Adrenal gland (tissue), 5 donors: ENCODE results near the gene RUFY4.

Experiments
- CTCF ChIP-seq, 6 experiments: fragments of 450-650 bp in 4 of 6; fragments of 200-600 bp in 2 of 6; sonication (generic) in 1 of 6; IDR thresholded peaks; 1 replicate in 5 of 6; 2 replicates in 1 of 6; pipeline versions ENCODE4 v1.5.1 to v1.8.0; 2016 to 2021; ENCODE audit warnings: antibody characterized with exemption in 6 of 6, mild to moderate bottlenecking in 2 of 6, moderate library complexity in 1 of 6
- POLR2A ChIP-seq, 2 donors: fragments of 450-650 bp; IDR thresholded peaks; one replicate each; pipeline ENCODE4 v1.6.1; 2017; ENCODE audit warnings: antibody characterized with exemption in 2 of 2, mild to moderate bottlenecking in 2 of 2, moderate library complexity in 1 of 2
- donor health status: DM: no; HTN: no; CAD: no.

DNA sequence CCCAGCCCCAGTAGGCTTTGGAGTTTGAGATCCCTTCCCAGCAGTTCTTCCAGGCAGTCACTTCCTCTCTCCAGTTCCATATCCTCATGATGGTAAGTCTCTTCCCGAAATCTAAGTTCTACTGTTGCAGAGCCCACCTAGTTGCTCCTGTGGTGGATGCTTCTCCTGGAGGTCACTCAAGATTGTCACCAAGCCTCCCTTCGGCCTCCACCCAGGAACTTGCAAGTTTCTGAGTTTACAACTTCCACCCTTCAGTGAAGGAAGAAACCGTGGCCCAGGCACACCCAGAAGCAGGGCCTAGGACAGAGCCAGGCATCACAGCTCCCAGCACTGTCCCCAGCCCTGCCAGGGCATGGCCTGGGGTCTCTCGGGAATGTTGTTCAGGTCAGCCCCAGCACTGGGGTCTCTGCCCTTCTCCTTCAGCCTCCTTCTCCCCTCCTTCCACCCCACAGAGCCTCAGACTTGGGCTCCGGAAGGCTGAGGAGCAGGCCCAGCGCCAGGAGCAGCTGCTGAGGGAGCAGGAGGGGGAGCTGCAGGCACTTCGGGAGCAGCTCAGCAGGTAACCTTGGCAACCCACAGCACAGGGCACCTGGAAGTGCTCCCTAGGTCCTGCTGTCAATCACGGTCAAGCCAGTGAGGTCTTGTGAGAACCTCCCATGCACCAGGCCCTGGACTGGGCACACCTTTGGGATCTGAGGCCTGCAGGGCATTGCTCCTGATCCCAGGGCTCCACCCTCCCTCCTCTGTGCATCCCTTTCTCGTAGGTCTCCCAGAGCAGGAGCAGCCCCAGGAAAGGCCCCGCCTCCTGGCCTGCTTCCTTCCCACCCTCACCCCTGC, 7.1 kb downstream of the RUFY4 start:
- TF ChIP-seq CTCF (IDR thresholded peaks at IDR 0.05) (no peak), POLR2A (IDR thresholded peaks at IDR 0.05) (no peak)
